Measurements from ENCODE around the gene FSD1. TPM values are rescaled to one million over a fixed set of nuclear protein-coding genes. Genes with fewer than 3 reads are reported as not detected.

The FSD1 gene
- total and polyA plus RNA-seq, 9 of the 15 experiments (the other 6 are each of a cell fraction or from before 2014, with no cell fraction given) = 0.11 to 1.9 (median 0.94) TPM; not detected in 1

GRCh38 chr19:4342615-4343369 lies 38.4 kb downstream of the FSD1 start (continued):
- TF ChIP-seq JUND (IDR thresholded peaks at IDR 0.05; ENCODE audit: borderline replicate concordance, low read depth, low read length) (peak; percentile 3; the same call in 1 of the 2 replicates), JUND (tag; IDR thresholded peaks at IDR 0.05; ENCODE audit: borderline replicate concordance, low read depth, low read length) (no peak), MECOM (CRISPR knock-in tag; IDR thresholded peaks at IDR 0.05) (peak; percentile 93), KDM5B (IDR thresholded peaks at IDR 0.05; ENCODE audit: insufficient replicate concordance, low read depth, low read length) (peak; percentile 92), NR2C1 (IDR thresholded peaks at IDR 0.05) (no peak), NR2C1 (tag; IDR thresholded peaks at IDR 0.05) (peak; percentile 64), RCOR1 (IDR thresholded peaks at IDR 0.05; ENCODE audit: borderline replicate concordance in 1 of 2, low read depth in 2 of 2, low read length in 2 of 2) (peak in 1 of 2 experiments; percentile 3; a peak in 1 of 4 replicates), PKNOX1 (IDR thresholded peaks at IDR 0.05) (peak; percentile 80), ZNF445 (CRISPR knock-in tag; IDR thresholded peaks at IDR 0.05; ENCODE audit: low read depth) (peak; percentile 79), KLF16 (IDR thresholded peaks at IDR 0.05) (no peak), SUPT5H (IDR thresholded peaks at IDR 0.05) (peak; percentile 86), TEAD2 (tag; IDR thresholded peaks at IDR 0.05) (peak; percentile 83), EHMT2 (IDR thresholded peaks at IDR 0.05) (no peak), ZNF277 (CRISPR knock-in tag; IDR thresholded peaks at IDR 0.05; ENCODE audit: borderline replicate concordance) (no peak), NCOA1 (IDR thresholded peaks at IDR 0.05; ENCODE audit: low read depth) (0 out of 2 replicates have a peak, but pooled peaks have one; percentile 23), ZNF77 (CRISPR knock-in tag; IDR thresholded peaks at IDR 0.05) (no peak), BRD4 (IDR thresholded peaks at IDR 0.05) (no peak), CREBBP (IDR thresholded peaks at IDR 0.05; ENCODE audit: low read depth, low read length) (no peak)
- TF ChIP-seq, protein P1, sequence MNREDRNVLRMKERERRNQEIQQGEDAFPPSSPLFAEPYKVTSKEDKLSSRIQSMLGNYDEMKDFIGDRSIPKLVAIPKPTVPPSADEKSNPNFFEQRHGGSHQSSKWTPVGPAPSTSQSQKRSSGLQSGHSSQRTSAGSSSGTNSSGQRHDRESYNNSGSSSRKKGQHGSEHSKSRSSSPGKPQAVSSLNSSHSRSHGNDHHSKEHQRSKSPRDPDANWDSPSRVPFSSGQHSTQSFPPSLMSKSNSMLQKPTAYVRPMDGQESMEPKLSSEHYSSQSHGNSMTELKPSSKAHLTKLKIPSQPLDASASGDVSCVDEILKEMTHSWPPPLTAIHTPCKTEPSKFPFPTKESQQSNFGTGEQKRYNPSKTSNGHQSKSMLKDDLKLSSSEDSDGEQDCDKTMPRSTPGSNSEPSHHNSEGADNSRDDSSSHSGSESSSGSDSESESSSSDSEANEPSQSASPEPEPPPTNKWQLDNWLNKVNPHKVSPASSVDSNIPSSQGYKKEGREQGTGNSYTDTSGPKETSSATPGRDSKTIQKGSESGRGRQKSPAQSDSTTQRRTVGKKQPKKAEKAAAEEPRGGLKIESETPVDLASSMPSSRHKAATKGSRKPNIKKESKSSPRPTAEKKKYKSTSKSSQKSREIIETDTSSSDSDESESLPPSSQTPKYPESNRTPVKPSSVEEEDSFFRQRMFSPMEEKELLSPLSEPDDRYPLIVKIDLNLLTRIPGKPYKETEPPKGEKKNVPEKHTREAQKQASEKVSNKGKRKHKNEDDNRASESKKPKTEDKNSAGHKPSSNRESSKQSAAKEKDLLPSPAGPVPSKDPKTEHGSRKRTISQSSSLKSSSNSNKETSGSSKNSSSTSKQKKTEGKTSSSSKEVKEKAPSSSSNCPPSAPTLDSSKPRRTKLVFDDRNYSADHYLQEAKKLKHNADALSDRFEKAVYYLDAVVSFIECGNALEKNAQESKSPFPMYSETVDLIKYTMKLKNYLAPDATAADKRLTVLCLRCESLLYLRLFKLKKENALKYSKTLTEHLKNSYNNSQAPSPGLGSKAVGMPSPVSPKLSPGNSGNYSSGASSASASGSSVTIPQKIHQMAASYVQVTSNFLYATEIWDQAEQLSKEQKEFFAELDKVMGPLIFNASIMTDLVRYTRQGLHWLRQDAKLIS (CRISPR knock-in tag; IDR thresholded peaks at IDR 0.05) = peak; percentile 52
